Parathyroid adenoma (tissue), 2 donors: ENCODE measurements around the gene COPZ1.

ENCODE experiments used
- H2AFZ ChIP-seq: fragments of 300-600 bp; sonication (generic); one replicate; pipeline ENCODE4 v1.7.0; 2017; ENCODE audit warnings: antibody characterized with exemption, mild to moderate bottlenecking
- H3K27ac ChIP-seq: fragments of 300-600 bp; sonication (generic); one replicate; pipeline ENCODE4 v1.7.0; 2017
- H3K27me3 ChIP-seq: fragments of 300-600 bp; sonication (generic); one replicate; pipeline ENCODE4 v1.7.0; 2017; ENCODE audit warnings: low read length; ENCODE audit not compliant: control insufficient read depth, insufficient read depth
- H3K36me3 ChIP-seq: fragments of 300-600 bp; sonication (generic); one replicate; pipeline ENCODE4 v1.7.0; 2017; ENCODE audit warnings: low read length; ENCODE audit not compliant: control insufficient read depth, insufficient read depth
- H3K4me1 ChIP-seq: fragments of 300-600 bp; sonication (generic); one replicate; pipeline ENCODE4 v1.7.0; 2017; ENCODE audit warnings: control low read depth
- H3K4me2 ChIP-seq: fragments of 300-600 bp; sonication (generic); one replicate; pipeline ENCODE4 v1.7.0; 2017; ENCODE audit warnings: low read length
- H3K4me3 ChIP-seq: fragments of 300-600 bp; sonication (generic); one replicate; pipeline ENCODE4 v1.7.0; 2017; ENCODE audit warnings: low read depth, low read length
- H3K79me2 ChIP-seq: fragments of 300-600 bp; sonication (generic); one replicate; pipeline ENCODE4 v1.7.0; 2017; ENCODE audit warnings: control low read depth
- H3K9ac ChIP-seq: fragments of 300-600 bp; sonication (generic); one replicate; pipeline ENCODE4 v1.7.0; 2017; ENCODE audit warnings: mild to moderate bottlenecking
- H3K9me3 ChIP-seq: fragments of 300-600 bp; sonication (generic); one replicate; pipeline ENCODE4 v1.7.0; 2017; ENCODE audit warnings: low read length; ENCODE audit not compliant: control insufficient read depth
- CTCF ChIP-seq: fragments of 300-600 bp; sonication (generic); IDR thresholded peaks from one replicate; pipeline ENCODE4 v1.7.0; 2017; ENCODE audit warnings: antibody characterized with exemption, mild to moderate bottlenecking
- donor health status: primary hyperparathyroidism.

COPZ1 gene

GRCh38 chr12:54292931-54293241 is 32.0 kb upstream of the COPZ1 start:
- H3K4me2 ChIP-seq = no peak overlapping the region
- no peak overlapping the region for H2AFZ ChIP-seq
- H3K4me1 ChIP-seq = peaks cover 14% of the 10 kb centered on the region
- TF ChIP-seq CTCF = no peak
- H3K9me3 ChIP-seq = no peaks in the 10 kb centered on the region
- H3K9ac ChIP-seq = no peak overlapping the region
- no peaks in the 10 kb centered on the region for H3K27me3 ChIP-seq
- H3K79me2 ChIP-seq = no peaks in the 10 kb centered on the region
- H3K36me3 ChIP-seq = no peaks in the 10 kb centered on the region
- H3K4me3 ChIP-seq = no peak overlapping the region
- H3K27ac ChIP-seq = no peak overlapping the region

- Histone ChIP-seq H3K27me3 (no peaks in the 10 kb centered on the region), H3K27ac (no peak overlapping the region), H3K4me1 (peaks cover 14% of the 10 kb centered on the region), H2AFZ (no peak overlapping the region), H3K4me2 (no peak overlapping the region), H3K9me3 (no peaks in the 10 kb centered on the region), H3K9ac (no peak overlapping the region), H3K4me3 (no peak overlapping the region), H3K36me3 (no peaks in the 10 kb centered on the region), H3K79me2 (no peaks in the 10 kb centered on the region)
- TF ChIP-seq CTCF = peak; percentile 85
These were observed 30.6 kb upstream of the COPZ1 start for GRCh38 chr12:54294152-54294952.

GRCh38 chr12:54294953-54295566 is 29.9 kb upstream of the COPZ1 start:
- H3K36me3 ChIP-seq = no peaks in the 10 kb centered on the region
- peaks cover 15% of the 10 kb centered on the region for H3K4me1 ChIP-seq
- H3K27me3 ChIP-seq = no peaks in the 10 kb centered on the region
- no peaks in the 10 kb centered on the region for H3K79me2 ChIP-seq
- no peak overlapping the region for H3K27ac ChIP-seq
- H2AFZ ChIP-seq = no peak overlapping the region
- no peak overlapping the region for H3K4me3 ChIP-seq
- H3K9ac ChIP-seq = no peak overlapping the region
- H3K9me3 ChIP-seq = no peaks in the 10 kb centered on the region
- no peak overlapping the region for H3K4me2 ChIP-seq
- TF ChIP-seq CTCF = no peak

GRCh38 chr12:54296393-54297099 is 28.4 kb upstream of the COPZ1 start:
- TF ChIP-seq CTCF = no peak
- peak overlapping the region; percentile 47 for H3K27ac ChIP-seq
- H3K4me1 ChIP-seq = peaks cover 27% of the 10 kb centered on the region
- no peaks in the 10 kb centered on the region for H3K27me3 ChIP-seq
- H2AFZ ChIP-seq = peak overlapping the region; percentile 77
- no peak overlapping the region for H3K9ac ChIP-seq
- peak overlapping the region; percentile 2 for H3K4me3 ChIP-seq
- no peaks in the 10 kb centered on the region for H3K9me3 ChIP-seq
- H3K79me2 ChIP-seq = no peaks in the 10 kb centered on the region
- peak overlapping the region; percentile 47 for H3K4me2 ChIP-seq
- no peaks in the 10 kb centered on the region for H3K36me3 ChIP-seq
